HG02970 (cell line): Measurements from ENCODE around the gene VWA7.
"Not testable (repeated sequence)": the region's sequence is repeated elsewhere in the genome, so short reads cannot be mapped to it uniquely, and the experiment has no call there.

Source experiments
- ATAC-seq: cut with Tn5 transposase; IDR thresholded peaks from one replicate; pipeline ENCODE4 v1.9.1; 2021; ENCODE audit warnings: mild to moderate bottlenecking, moderate library complexity, moderate number of reproducible peaks; ENCODE audit not compliant: unreplicated experiment, low FRiP score

VWA7 gene

DNA sequence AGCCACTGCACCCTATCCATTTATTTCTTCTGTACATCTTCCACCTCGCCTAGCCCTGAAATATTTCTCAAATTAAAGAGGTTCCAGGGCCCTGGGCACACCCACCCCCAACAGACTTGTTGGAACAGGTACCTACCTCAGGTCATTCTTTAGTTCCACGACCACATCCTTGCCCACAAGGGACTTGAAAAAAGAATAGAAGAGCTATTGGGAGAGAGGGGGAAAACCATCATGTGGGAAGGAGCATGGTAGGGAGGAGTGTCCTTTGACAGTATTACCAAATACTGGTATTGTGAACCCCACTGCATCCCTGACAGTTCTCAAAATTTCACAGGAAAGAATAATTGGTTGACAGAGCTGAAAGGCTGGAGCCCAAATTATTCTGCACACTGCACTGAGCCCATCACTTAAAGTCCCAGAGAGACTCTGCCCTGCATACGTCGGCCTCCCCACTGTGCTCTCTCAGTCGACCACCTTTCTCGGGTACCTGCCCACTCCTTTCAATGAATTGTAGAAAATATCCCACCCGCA, 28.9 kb upstream of the VWA7 start:
- ATAC-seq = peak; percentile 21

DNA sequence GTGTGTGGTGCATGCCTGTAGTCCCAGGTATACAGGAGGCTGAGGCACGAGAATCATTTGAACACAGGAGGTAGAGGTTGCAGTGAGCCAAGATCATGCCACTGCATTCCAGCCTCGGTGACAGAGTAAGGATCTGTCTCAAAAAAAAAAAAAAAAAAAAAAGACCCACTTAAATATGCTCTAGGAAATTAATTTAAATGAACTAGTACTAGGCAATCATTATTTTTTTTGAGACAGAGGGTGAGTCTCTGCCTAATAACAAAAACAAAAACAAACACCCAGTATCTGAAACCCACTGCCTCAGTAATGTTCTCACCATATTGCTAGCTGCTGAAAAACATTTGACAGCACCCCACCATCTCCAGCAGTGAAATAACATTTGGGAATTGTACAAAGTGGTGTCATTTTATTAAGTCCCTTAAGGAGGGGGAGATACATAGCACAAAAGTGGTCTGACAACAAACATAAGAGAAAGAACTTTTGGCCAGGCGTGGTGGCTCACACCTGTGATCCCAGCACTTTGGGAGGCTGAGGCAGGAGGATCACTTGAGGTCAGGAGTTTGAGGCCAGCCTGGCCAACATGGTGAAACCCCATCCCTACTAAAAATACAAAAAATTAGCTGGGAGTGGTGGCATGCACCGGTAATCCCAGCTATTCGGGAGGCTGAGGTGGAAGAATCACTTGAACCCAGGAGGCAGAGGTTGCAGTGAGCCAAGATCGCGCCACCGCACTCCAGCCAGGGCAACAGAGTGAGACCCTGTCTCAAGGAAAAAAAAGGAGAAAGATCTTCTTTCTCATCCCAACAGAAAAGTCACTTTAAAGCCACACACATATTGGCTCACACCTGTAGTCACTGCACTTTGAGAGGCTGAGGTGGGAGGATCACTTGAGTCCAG, 24.2 kb upstream of the VWA7 start:
- ATAC-seq = not testable (repeated sequence)

GRCh38 chr6:31799781-31800180, 22.7 kb upstream of the VWA7 start:
- ATAC-seq = no peak

DNA sequence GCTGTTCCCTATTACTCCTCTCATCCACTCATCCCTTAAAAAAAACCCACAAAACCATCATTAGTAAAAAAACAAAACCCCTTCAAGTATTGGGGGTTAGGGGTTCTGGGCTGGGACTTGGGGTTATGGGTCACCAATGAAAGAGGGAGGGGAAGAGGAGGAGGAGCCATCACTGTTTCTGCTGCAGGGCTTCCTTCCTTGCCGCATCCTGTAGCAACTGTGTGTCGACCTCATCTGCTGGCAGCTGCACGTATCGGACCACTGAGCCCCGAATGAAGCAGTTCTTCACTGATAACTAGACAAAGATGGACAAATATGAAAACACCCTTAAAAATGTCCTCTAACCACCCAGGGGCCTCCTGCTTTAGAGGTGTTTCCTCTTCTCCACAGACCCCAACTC, 20.5 kb upstream of the VWA7 start:
- no peak for ATAC-seq

DNA sequence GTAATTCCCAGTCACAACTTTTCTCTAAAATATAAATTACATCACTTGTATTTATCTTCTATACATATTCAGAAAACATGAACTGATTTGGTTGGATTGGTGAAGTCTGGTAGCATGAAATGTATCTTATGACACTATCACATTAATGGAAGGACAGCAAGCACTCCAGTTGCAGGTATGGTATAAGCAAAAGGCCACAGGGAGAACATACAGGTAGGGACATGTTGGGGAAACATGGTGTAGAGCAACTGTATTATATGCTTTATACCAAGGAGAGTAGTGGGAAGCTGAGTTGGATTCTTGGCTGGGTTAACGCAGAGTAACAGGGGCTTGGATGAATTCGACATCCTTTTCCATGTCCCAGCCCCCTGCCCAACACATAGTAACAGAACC, 19.9 kb upstream of the VWA7 start:
- no peak for ATAC-seq

- peak; percentile 77 for ATAC-seq
Observed at GRCh38 chr6:31795616-31796298, 18.6 kb upstream of the VWA7 start, which contains the start of gene VARS1. TSS of gene VARS1 (minus strand) at chr6:31795752. CDS start at chr6:31795217, 535 bp downstream.

GRCh38 chr6:31794866-31795615, 17.9 kb upstream of the VWA7 start:
- no peak for ATAC-seq

DNA sequence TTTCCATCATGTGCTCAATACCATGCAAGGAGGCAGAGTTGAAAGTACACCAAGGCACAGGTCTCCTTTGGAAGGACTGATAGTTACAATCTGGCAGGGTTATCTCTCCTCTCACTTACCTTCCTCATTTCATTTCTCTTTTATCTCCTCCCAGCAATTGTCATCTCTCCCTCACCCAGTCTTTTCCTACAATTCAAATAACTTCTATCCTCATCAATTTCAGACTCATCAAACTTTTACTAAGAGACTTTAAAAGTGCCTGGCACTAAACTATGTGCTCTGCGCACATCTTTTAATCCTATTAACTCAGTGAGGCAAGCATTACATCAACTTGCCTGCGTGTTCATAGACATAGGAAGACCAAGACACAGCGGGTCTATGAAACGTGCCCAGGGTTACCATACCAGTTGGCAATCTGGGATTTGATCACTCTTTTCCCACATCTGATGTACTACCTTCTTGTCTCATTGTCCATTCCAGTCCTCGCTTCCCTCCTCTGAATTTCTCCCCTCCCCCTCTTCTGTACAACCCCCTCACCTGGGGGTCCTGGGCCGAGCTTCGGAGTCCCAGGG, 17.3 kb upstream of the VWA7 start:
- ATAC-seq = no peak

DNA sequence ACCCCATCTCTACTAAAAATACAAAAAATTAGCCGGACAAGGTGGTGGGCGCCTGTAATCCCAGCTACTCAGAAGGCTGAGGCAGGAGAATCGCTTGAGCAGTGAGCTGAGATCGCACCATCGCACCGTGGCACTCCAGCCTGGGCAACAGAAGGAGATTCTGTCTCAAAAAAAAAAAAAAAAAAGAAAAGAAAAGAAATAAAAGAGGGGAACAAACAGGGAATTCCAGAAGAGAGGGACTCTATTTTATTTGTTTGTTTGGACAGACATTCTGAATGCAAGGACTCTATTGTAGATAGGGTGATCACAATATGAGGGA, 16.8 kb upstream of the VWA7 start:
- ATAC-seq = not testable (repeated sequence)

DNA sequence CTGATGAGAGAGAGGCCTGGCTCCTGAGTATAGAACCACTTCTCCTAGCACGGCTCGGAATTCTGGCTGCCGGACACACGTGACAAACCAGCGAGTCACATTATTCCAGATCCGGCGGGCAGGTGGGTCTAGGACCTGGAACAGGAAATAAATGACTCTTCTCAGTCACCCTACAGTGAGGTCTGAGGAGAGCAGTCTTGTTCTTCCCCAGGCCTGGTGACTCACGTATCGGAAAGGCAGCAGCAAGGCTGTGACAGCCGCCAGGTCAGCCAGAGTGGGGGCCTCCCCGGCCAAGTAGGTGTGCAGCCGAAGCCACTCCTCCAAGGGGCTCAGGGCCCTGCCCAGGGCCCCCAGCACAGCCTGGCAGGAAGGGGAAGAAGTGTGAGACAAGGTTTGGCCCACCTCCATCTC, 15.6 kb upstream of the VWA7 start:
- no peak for ATAC-seq

DNA sequence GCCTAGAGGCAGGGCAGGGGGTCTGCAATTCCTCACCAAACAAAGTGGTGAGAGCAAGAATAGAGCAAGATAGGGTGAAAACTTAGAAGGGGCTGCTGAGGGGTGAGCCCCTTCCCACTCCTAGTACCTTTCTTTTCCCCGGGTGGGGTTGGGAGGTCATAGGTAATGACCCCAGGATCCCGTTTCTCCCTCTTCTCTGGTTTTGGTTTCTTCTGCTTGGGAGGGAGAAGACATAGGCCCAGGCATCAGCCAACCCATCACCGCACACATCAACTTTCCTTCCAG, 14.9 kb upstream of the VWA7 start:
- ATAC-seq = no peak

DNA sequence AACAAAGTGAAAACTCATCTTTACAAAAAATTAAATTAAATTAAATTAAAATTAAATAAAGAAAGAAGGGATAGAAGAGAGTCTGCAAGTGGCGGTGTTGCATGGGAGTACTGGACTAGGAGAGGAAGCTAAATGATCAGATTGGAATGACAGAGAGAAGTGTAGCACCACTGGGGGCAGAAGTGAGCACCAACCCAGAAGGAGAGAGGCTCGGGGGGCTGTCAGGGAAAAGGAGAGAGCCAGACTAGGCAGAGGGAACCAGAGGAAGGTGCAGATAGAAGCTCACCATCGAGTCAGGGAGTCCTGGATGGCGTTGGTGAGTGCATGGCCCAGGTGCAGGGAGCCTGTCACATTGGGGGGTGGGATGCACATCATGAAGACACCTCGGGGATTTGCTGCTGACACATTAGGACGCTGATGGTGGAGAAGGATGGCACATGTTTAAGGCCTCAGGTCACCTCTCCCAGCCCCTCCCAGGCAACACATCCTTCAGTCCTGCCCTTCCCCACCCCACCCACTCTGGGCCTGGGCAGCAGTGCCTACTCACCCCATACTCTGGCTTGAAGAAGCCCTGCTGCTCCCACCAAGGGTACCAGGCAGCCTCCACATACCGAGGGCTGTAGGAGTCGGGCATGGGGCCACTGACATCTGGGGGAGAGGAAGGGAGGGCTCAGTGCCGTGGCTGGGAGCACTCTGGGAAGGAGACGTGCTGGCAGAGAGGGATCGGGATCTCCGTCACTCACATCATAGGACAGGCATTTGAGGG, 14.4 kb upstream of the VWA7 start:
- ATAC-seq = no peak

DNA sequence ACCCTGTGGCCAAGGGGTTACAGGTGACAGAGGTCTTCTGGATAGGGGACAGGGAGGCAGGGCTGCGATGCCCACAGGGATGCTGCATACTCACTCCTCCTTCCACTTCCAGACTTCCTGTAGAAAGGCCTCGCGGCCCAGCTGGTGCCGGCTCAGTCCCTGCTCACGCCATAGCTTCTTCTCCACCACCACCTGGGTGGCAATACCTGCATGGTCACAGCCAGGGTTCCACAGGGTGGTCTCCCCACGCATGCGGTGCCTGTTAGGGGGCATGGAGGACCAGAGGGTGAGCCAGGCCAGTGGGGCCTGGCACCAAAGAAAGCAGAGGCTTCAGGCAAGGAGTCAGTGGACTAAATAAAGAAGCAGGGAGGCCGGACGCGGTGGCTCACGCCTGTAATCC, 8.3 kb upstream of the VWA7 start:
- no peak for ATAC-seq

DNA sequence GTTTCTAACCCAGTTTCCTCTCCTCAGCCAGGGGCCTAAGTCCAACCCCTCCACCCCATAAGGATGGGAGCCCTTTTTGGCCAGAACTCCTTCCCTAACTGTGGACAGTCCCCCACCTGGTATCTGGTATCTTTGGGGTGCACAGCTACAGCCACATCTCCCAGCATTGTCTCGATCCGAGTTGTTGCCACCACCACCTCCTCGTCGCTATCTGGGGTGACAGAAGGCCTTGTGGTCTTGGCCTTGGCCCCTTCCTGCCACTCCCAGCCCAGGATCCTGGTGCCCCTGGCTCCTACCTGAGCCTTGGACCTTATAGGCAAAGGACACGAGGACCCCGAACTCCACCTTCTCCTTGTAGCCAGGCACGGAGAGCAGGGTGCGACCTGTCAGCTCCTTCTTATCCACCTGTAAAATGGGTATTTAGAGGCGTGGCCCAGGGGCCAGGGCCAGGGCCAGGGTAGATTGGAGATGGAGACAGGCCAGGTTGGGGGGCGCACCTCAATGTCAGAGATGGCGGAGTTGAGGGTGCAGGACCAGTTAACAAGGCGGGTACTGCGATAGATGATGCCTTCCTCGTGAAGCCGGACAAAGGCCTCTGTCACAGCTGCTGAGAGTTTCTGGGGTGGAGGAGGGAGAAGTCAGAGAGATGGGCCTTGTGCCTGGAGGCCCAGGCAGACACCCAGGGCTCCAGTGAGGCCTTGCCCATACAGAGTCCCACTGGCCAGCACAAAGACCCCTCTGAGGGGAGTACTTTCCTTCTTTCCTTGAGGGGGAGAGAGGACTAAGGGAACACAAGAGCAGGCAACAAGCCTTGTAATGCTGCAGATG, 7.2 kb upstream of the VWA7 start:
- ATAC-seq = no peak

DNA sequence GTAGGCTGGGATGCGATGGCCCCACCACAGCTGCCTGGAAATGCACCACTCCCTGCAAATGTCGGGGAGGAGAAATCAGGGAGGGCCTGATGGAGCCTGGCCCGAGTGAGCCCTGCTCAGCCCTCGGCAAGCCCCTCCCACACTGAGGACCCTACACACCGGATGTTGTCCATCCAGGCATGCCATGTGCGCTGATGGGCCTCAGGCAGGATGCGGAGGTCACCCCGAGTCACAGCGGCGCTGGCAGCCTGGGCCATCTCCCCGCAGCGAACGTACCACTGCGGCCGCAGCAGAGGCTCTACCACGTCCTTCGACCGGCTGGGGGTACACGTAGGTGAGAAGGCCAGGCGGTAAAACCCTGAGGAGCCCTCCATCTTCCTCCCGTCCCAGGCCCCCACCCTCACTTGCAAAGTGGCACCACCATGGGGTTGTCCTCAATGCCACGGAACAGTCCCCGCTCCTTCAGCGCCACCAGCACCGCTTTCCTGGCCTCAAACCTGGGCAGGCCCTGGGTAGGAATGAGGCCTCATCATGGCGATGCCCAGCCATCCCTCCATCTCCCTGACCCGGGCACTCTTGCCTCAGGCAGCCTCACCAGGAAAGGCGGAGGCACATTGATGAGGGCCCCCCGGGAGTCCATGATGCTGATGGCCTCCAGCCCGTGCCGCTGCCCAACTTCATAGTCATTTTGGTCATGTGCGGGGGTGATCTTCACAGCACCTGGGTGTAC, 5.2 kb upstream of the VWA7 start:
- no peak for ATAC-seq

- no peak for ATAC-seq
Observed at GRCh38 chr6:31781244-31782125, 4.4 kb upstream of the VWA7 start.

GRCh38 chr6:31780507-31781243, 3.5 kb upstream of the VWA7 start:
- no peak for ATAC-seq
